GM10266 (cell line): ENCODE results near the gene BPIFB1.

Experiments used
- DNase-seq: peaks from one replicate; pipeline ENCODE4 v3.0.0; 2012; ENCODE audit errors: extremely low spot score
- CTCF ChIP-seq: IDR thresholded peaks from 2 replicates; pipeline ENCODE4 v1.5.1; 2012; ENCODE audit warnings: mild to moderate bottlenecking, low read depth; ENCODE audit not compliant: control insufficient read depth, insufficient read depth; ENCODE audit errors: missing control alignments

The BPIFB1 gene

GRCh38 chr20:33311996-33312395, 29.0 kb downstream of the BPIFB1 start:
- no peak for DNase-seq
- no peak for TF ChIP-seq CTCF

DNA sequence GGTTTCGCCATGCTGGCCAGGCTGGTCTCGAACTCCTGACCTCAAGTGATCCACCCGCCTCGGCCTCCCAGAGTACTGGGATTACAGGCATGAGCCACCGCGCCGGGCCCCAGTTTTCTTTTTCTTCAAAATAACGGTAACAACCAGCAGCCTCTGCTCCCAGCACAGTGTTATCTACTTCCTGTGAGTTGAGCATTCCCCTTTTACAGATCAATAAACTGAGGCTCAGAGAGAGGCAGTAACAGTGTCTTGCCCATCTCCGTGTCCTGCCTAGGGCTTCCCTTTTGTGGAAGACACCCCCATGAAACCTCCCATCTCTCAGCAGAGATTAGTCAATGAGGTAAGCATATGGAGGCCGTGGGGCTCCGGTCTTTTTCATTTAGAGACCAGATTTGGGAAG, 29.6 kb downstream of the BPIFB1 start:
- TF ChIP-seq CTCF, result no peak

GRCh38 chr20:33313686-33314314, 30.8 kb downstream of the BPIFB1 start:
- no peak for TF ChIP-seq CTCF
- no peak for DNase-seq

More for the DNA sequence above, 29.6 kb downstream of the BPIFB1 start:
- DNase-seq, result no peak

GRCh38 chr20:33316343-33316742, 33.3 kb downstream of the BPIFB1 start:
- DNase-seq, result no peak
- no peak for TF ChIP-seq CTCF

GRCh38 chr20:33316958-33317357, 33.9 kb downstream of the BPIFB1 start:
- no peak for TF ChIP-seq CTCF
- no peak for DNase-seq

DNA sequence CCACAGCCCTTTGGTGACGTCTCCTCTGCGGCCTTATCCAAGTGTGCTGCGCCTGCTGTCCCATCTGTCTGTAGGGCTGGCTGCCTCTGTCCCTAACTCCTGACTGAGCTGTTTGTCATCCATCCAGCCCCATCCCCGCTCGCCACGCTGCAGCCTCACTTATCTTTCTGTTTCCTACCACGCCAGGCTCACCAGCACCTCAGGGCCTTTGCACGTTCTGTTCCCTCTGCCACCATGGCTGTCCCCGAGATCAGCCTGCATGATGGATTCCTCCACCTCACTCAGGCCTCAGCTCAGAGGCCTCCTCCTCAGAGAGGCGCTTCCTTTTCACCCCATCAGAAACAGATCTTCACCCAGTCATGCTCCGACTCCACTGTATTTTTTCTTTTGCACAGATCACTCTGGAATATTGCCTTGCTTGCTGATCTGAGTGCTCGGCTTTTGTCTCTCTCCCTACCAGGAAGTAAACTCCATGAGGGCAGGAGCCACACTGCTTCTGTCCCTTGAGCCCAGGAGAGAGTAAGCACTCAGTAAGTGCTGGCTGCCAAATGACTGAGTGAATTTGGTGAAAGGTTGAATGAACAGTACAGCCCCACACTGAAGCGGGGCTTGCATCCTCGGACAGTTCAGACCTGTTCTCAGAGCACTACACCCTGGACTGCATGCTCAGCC, 34.5 kb downstream of the BPIFB1 start:
- TF ChIP-seq CTCF, result no peak
- no peak for DNase-seq

GRCh38 chr20:33318096-33318429, 35.0 kb downstream of the BPIFB1 start:
- DNase-seq, result no peak

More at GRCh38 chr20:33318096-33318429, 35.0 kb downstream of the BPIFB1 start:
- TF ChIP-seq CTCF, result no peak
